Lower leg skin (tissue), 4 donors: ENCODE results near the gene TSPO2. TPM values are rescaled to one million over a fixed set of nuclear protein-coding genes. Genes with fewer than 3 reads are reported as not detected.
"Not testable (repeated sequence)": the region's sequence is repeated elsewhere in the genome, so short reads cannot be mapped to it uniquely, and the experiment has no call there.

Experiments
- DNase-seq, 2 donors: peaks; one replicate each; pipeline ENCODE4 v3.0.0-alpha.2; 2019; ENCODE audit warnings: low spot score in 2 of 2
- H3K4me3 ChIP-seq: fragments of 200-600 bp; sonication (generic); 2 replicates; pipeline ENCODE4 v1.5.1; 2017; ENCODE audit warnings: mild to moderate bottlenecking, low read depth; ENCODE audit not compliant: poor library complexity, severe bottlenecking
- POLR2A ChIP-seq, 2 donors: fragments of 450-650 bp; IDR thresholded peaks; one replicate each; pipeline ENCODE4 v1.6.1; 2016 to 2017; ENCODE audit warnings: antibody characterized with exemption in 2 of 2, mild to moderate bottlenecking in 1 of 2, moderate library complexity in 1 of 2
- WGBS, 2 donors: methylation state at CpG; one replicate each; pipeline ENCODE4 v1.1.5; 2018; 5-methylcytosine and 5-hydroxymethylcytosine counted together
- intact Hi-C: fragments of 100-400 bp; cut with DNase I; formaldehyde crosslinking; loops from one replicate; pipeline ENCODE4 v1.15.0; 2023; ENCODE audit warnings: low total_unique reads
- total RNA-seq, 4 donors: library from RNA; depleted of rRNA; stranded (reverse); fragments of >200 nt; gene quantifications; one replicate each; pipeline ENCODE4 v1.1.0, GENCODE V29; 2016
- TF ChIP-seq, protein P1 (sequence below), 3 donors: fragments of 450-650 bp; IDR thresholded peaks; one replicate each; pipeline ENCODE4 v1.5.1; 2016; ENCODE audit warnings: antibody characterized with exemption in 3 of 3, mild to moderate bottlenecking in 3 of 3, moderate library complexity in 2 of 3

The TSPO2 gene
- total RNA-seq, 4 donors from 2014 or later: not detected

GRCh38 chr6:41011673-41012072 is 30.6 kb upstream of the TSPO2 start:
- TF ChIP-seq POLR2A (IDR thresholded peaks at IDR 0.05): no peak
- TF ChIP-seq, protein P1, sequence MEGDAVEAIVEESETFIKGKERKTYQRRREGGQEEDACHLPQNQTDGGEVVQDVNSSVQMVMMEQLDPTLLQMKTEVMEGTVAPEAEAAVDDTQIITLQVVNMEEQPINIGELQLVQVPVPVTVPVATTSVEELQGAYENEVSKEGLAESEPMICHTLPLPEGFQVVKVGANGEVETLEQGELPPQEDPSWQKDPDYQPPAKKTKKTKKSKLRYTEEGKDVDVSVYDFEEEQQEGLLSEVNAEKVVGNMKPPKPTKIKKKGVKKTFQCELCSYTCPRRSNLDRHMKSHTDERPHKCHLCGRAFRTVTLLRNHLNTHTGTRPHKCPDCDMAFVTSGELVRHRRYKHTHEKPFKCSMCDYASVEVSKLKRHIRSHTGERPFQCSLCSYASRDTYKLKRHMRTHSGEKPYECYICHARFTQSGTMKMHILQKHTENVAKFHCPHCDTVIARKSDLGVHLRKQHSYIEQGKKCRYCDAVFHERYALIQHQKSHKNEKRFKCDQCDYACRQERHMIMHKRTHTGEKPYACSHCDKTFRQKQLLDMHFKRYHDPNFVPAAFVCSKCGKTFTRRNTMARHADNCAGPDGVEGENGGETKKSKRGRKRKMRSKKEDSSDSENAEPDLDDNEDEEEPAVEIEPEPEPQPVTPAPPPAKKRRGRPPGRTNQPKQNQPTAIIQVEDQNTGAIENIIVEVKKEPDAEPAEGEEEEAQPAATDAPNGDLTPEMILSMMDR (IDR thresholded peaks at IDR 0.05): no peak
- no peak overlapping the region for H3K4me3 ChIP-seq
- no peak for DNase-seq
- intact Hi-C loops: no loop called here
- 90 to 93% methylated on average over 2 of the region's 2 CpGs for WGBS, 2 donors

DNA sequence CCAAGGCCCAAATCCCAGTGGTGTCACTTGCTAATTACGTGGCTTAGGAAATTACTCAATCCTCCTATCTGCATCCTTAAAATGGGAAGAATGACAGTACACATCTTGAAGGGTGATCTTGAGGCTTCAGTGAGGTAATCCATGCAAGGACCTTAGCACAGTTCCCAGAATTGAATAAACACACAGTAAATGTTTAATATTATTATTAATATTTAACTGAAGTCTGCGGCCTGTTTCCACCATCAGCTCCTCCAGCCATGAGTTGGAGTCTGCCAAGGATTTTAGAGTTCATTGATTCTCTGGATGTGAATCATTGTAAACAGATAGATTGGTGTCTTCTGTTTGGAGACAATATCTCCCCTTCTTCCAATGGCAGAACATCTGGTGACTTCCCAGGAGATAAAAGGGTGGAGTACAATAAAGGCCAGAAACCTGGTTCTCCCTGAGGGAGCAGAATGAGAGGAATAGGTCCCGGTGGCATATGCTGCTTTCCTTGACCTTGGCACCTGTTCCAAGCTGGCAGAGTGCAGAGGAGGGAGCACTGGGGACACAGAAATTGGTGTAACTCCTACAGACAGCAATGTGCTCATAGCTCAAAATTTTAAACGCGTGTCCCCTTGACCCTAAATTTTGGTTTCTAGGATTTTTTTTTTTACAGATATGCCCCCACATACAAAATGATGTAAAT is 28.7 kb upstream of the TSPO2 start:
- no peak for DNase-seq
- WGBS, 2 donors: 83 to 90% methylated on average over 5 of the region's 5 CpGs
- intact Hi-C loops: no loop called here

GRCh38 chr6:41014780-41015179 is 27.5 kb upstream of the TSPO2 start:
- TF ChIP-seq, protein P1 (IDR thresholded peaks at IDR 0.05): no peak
- TF ChIP-seq POLR2A (IDR thresholded peaks at IDR 0.05): no peak
- intact Hi-C loops: no loop called here
- WGBS, 2 donors: 85 to 91% methylated on average over 4 of the region's 4 CpGs
- no peak for DNase-seq
- no peak overlapping the region for H3K4me3 ChIP-seq

More for the DNA sequence above, 28.7 kb upstream of the TSPO2 start:
- no peak for TF ChIP-seq POLR2A (IDR thresholded peaks at IDR 0.05)
- TF ChIP-seq, protein P1 (IDR thresholded peaks at IDR 0.05): no peak
- no peak overlapping the region for H3K4me3 ChIP-seq

- WGBS, 2 donors: 90 to 95% methylated on average over 5 of the region's 5 CpGs
- DNase-seq, intact Hi-C loops, H3K4me3 ChIP-seq: not testable (repeated sequence)
These were observed 26.4 kb upstream of the TSPO2 start for GRCh38 chr6:41015860-41016259.

GRCh38 chr6:41017663-41018062 is 24.6 kb upstream of the TSPO2 start:
- TF ChIP-seq POLR2A (IDR thresholded peaks at IDR 0.05): no peak
- TF ChIP-seq, protein P1 (IDR thresholded peaks at IDR 0.05): no peak
- H3K4me3 ChIP-seq: no peak overlapping the region
- no peak for DNase-seq
- WGBS, 2 donors: 83 to 100% methylated on average over 1 of the region's 1 CpG
- intact Hi-C loops: no loop called here

DNA sequence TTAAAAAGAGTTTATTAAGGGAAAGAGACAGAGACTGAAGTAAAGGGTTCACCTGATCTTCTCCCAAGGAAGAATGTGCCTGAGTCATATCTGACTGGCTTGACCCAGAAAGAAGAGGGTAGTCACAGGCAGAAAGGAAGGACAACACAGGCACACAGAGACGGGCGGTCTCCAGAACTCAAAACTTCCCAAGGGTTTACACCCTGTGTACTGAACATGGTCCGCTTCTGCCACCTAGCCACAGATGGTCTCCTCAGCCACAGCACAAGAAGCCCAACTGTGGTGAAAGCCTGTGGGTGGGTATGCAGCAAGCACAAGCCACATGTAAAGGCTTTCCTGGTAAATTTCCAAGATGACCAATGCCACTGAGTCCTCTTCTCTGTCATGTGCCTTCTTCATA is 20.4 kb upstream of the TSPO2 start:
- H3K4me3 ChIP-seq: no peak overlapping the region
- intact Hi-C loops: no loop called here
- DNase-seq: no peak
- TF ChIP-seq POLR2A (IDR thresholded peaks at IDR 0.05): no peak
- TF ChIP-seq, protein P1 (IDR thresholded peaks at IDR 0.05): no peak
- WGBS, 2 donors: 77 to 92% methylated on average over 3 of the region's 3 CpGs
